Psoas muscle (tissue), 8 donors: Measurements from ENCODE around the gene CEP63. TPM values are rescaled to one million over a fixed set of nuclear protein-coding genes. Genes with fewer than 3 reads are reported as not detected.

Source experiments
- ATAC-seq, 4 donors: fragments of 200-7000 bp; cut with Tn5 transposase; one replicate each; pipeline ENCODE4 v1.9.1; 2020; ENCODE audit warnings: moderate library complexity in 3 of 4, mild to moderate bottlenecking in 2 of 4
- DNase-seq, 2 donors: peaks; one replicate each; pipeline ENCODE4 v3.0.0-alpha.2; 2020
- H3K27ac ChIP-seq: fragments of 200-600 bp; one replicate; pipeline ENCODE4 v1.8.0; 2022
- H3K27me3 ChIP-seq, 3 donors: fragments of 200-600 bp in 1 of 3; one replicate each; pipeline versions ENCODE4 v1.6.1 to v1.8.0; 2013 to 2022; ENCODE audit warnings: low read length in 2 of 3, mild to moderate bottlenecking in 2 of 3, moderate library complexity in 1 of 3; ENCODE audit not compliant: insufficient read depth in 3 of 3
- H3K36me3 ChIP-seq, 2 donors: fragments of 200-600 bp in 1 of 2; one replicate each; pipeline versions ENCODE4 v1.6.1 to v1.8.0; 2013 to 2022; ENCODE audit warnings: low read depth in 1 of 2, mild to moderate bottlenecking in 1 of 2, moderate library complexity in 1 of 2; ENCODE audit not compliant: insufficient read depth in 1 of 2
- H3K4me1 ChIP-seq: fragments of 200-600 bp; one replicate; pipeline ENCODE4 v1.8.0; 2022
- H3K4me3 ChIP-seq: fragments of 200-600 bp; one replicate; pipeline ENCODE4 v1.8.0; 2022; ENCODE audit warnings: mild to moderate bottlenecking
- H3K9me3 ChIP-seq: fragments of 200-600 bp; one replicate; pipeline ENCODE4 v1.8.0; 2022
- CTCF ChIP-seq: fragments of 200-600 bp; IDR thresholded peaks from one replicate; pipeline ENCODE4 v1.8.0; 2022; ENCODE audit warnings: antibody characterized with exemption
- WGBS, 3 donors: extraction: QIAGEN DNeasy Blood & Tissue Kit; methylation state at CpG; one replicate each; pipeline versions ENCODE4 v1.1.6 to v1.1.7; 2013; 5-methylcytosine and 5-hydroxymethylcytosine counted together
- intact Hi-C, 2 donors: fragments of 100-400 bp; cut with DNase I; formaldehyde crosslinking; loops; one replicate each; pipeline versions ENCODE4 v1.11.0 to v1.14.2; 2022
- polyA plus RNA-seq, 3 donors: library from polyadenylated mRNA; stranded (reverse); fragments of 200-250 nt; gene quantifications; one replicate each; pipeline ENCODE4 v1.2.3, GENCODE V29; 2013
- total RNA-seq, 4 donors: library from RNA; stranded (reverse); fragmentation: NEBNext Ultra II Directional in 2 of 4; extraction: Animal tissue kit (Norgen Biotek cat#: 25700) in 2 of 4; gene quantifications; one replicate each; pipeline versions ENCODE4 v1.2.1 to v1.2.4, GENCODE V29; 2021 to 2023
- donor health status: healthy with polysubstance abuse.
- donor health status: DM: no; HTN: no; CAD: no; lungs with moderate emphysema.
- donor health status: Bipolar disorder and iron deficiency.
- donor health status: healthy.
- donor health status: DM: yes; HTN: yes; CAD: no.
- donor health status: DM: no; HTN: no; CAD: no.
- donor health status: DM: no; HTN: no; CAD: no.
- donor health status: DM: yes; HTN: yes; CAD: no.

CEP63 gene
- total and polyA plus RNA-seq, 7 donors: 26.5 to 51.3 (median 30.3) TPM

GRCh38 chr3:134559591-134559990, 73.7 kb downstream of the CEP63 start:
- H3K36me3 ChIP-seq: peaks cover 0 to 69% of the 10 kb centered on the region in 2 donors
- no peak overlapping the region for H3K27ac ChIP-seq
- intact Hi-C loops: no loop called here
- H3K9me3 ChIP-seq: no peaks in the 10 kb centered on the region
- ATAC-seq (no peak), DNase-seq (no peak)
- H3K4me3 ChIP-seq: no peak overlapping the region
- WGBS, 3 donors: 95 to 98% (median 96%) methylated on average over 3 of the region's 3 CpGs
- TF ChIP-seq CTCF: no peak
- H3K27me3 ChIP-seq: no peaks in the 10 kb centered on the region
- H3K4me1 ChIP-seq: no peaks in the 10 kb centered on the region

- 93 to 97% (median 94%) methylated on average over 4 of the region's 4 CpGs for WGBS, 3 donors
Measured at GRCh38 chr3:134562055-134562454, 76.2 kb downstream of the CEP63 start.

GRCh38 chr3:134563601-134564000, 77.7 kb downstream of the CEP63 start:
- Histone ChIP-seq H3K9me3 (no peaks in the 10 kb centered on the region), H3K4me3 (no peak overlapping the region), H3K36me3 (peaks cover 0 to 47% of the 10 kb centered on the region in 2 donors), H3K4me1 (no peaks in the 10 kb centered on the region), H3K27ac (no peak overlapping the region), H3K27me3 (no peaks in the 10 kb centered on the region)
- DNase-seq (no peak), ATAC-seq (no peak)
- 95 to 100% (median 97%) methylated on average over 6 of the region's 6 CpGs for WGBS, 3 donors
- no peak for TF ChIP-seq CTCF
- intact Hi-C loops: no loop called here

More at GRCh38 chr3:134562055-134562454, 76.2 kb downstream of the CEP63 start:
- intact Hi-C loops: no loop called here
- Histone ChIP-seq H3K4me1 (no peaks in the 10 kb centered on the region), H3K36me3 (peaks cover 0 to 60% of the 10 kb centered on the region in 2 donors), H3K27me3 (no peaks in the 10 kb centered on the region), H3K27ac (no peak overlapping the region), H3K9me3 (no peaks in the 10 kb centered on the region), H3K4me3 (no peak overlapping the region)
- ATAC-seq: no peak
- no peak for TF ChIP-seq CTCF
- no peak for DNase-seq

- Histone ChIP-seq H3K4me1 (no peaks in the 10 kb centered on the region), H3K27ac (no peak overlapping the region), H3K9me3 (no peaks in the 10 kb centered on the region), H3K36me3 (peaks cover 0 to 33% of the 10 kb centered on the region in 2 donors), H3K4me3 (no peak overlapping the region), H3K27me3 (no peaks in the 10 kb centered on the region)
- intact Hi-C loops: no loop called here
- no peak for TF ChIP-seq CTCF
- ATAC-seq (no peak), DNase-seq (no peak)
- WGBS, 3 donors: 90 to 93% (median 90%) methylated on average over 2 of the region's 2 CpGs
Measured at GRCh38 chr3:134564991-134565390, 79.1 kb downstream of the CEP63 start.

- DNase-seq (no peak), ATAC-seq (no peak)
- H3K27ac ChIP-seq: no peak overlapping the region
- no peaks in the 10 kb centered on the region for H3K27me3 ChIP-seq
- 61 to 70% (median 66%) methylated on average over 4 of the region's 4 CpGs for WGBS, 3 donors
- no peak for TF ChIP-seq CTCF
- no peaks in the 10 kb centered on the region for H3K9me3 ChIP-seq
- no peaks in the 10 kb centered on the region for H3K4me1 ChIP-seq
- no peak overlapping the region for H3K4me3 ChIP-seq
- peaks cover 0 to 13% of the 10 kb centered on the region in 2 donors for H3K36me3 ChIP-seq
- intact Hi-C loops: no loop called here
Measured at GRCh38 chr3:134567605-134568004, 81.7 kb downstream of the CEP63 start.
